GM23338 (cell line): ENCODE results near the gene SHANK1. TPM values are rescaled to one million over a fixed set of nuclear protein-coding genes. Genes with fewer than 3 reads are reported as not detected.

Experiments used
- ATAC-seq: fragments of 200-7000 bp; cut with Tn5 transposase; 3 replicates; pipeline ENCODE4 v1.9.1; 2020
- DNase-seq: peaks from one replicate; pipeline ENCODE4 v3.0.0-alpha.2; 2015; ENCODE audit warnings: low spot score
- H2AFZ ChIP-seq: fragments of 200-600 bp; sonication (generic); 2 replicates; pipeline ENCODE4 v1.8.0; 2016; ENCODE audit warnings: antibody characterized with exemption, mild to moderate bottlenecking, moderate library complexity
- H3F3A ChIP-seq: fragments of 200-600 bp; sonication (generic); replicated peaks from 2 replicates; pipeline ENCODE4 v1.8.0; 2017; ENCODE audit warnings: antibody characterized with exemption, mixed run types, low read depth
- H3K27ac ChIP-seq: fragments of 200-600 bp; sonication (generic); 2 replicates; pipeline ENCODE4 v1.6.1; 2016; ENCODE audit warnings: low read depth
- H3K27me3 ChIP-seq: fragments of 200-600 bp; sonication (generic); 2 replicates; pipeline ENCODE4 v1.8.0; 2016; ENCODE audit warnings: mild to moderate bottlenecking, mixed run types, moderate library complexity; ENCODE audit not compliant: insufficient read depth
- H3K36me3 ChIP-seq: fragments of 200-600 bp; sonication (generic); 2 replicates; pipeline ENCODE4 v1.8.0; 2016; ENCODE audit warnings: mild to moderate bottlenecking; ENCODE audit not compliant: insufficient read depth
- H3K4me1 ChIP-seq: fragments of 200-600 bp; sonication (generic); 2 replicates; pipeline ENCODE4 v1.8.0; 2016; ENCODE audit warnings: mild to moderate bottlenecking, moderate library complexity; ENCODE audit not compliant: insufficient read depth
- H3K4me2 ChIP-seq: fragments of 200-600 bp; sonication (generic); 2 replicates; pipeline ENCODE4 v1.7.1; 2017; ENCODE audit warnings: mixed run types
- H3K4me3 ChIP-seq: fragments of 200-600 bp; sonication (generic); 2 replicates; pipeline ENCODE4 v1.6.1; 2016; ENCODE audit warnings: mixed run types
- H3K79me2 ChIP-seq: fragments of 200-600 bp; sonication (generic); replicated peaks from 2 replicates; pipeline ENCODE4 v1.8.0; 2017; ENCODE audit warnings: mild to moderate bottlenecking; ENCODE audit not compliant: insufficient read depth
- H3K9me2 ChIP-seq: fragments of 200-600 bp; sonication (generic); 2 replicates; pipeline ENCODE4 v1.8.0; 2017; ENCODE audit not compliant: insufficient read depth
- H4K20me1 ChIP-seq: fragments of 200-600 bp; sonication (generic); replicated peaks from 2 replicates; pipeline ENCODE4 v1.8.0; 2017; ENCODE audit warnings: mild to moderate bottlenecking; ENCODE audit not compliant: insufficient read depth
- H3K27ac Mint-ChIP-seq: 2 replicates; pipeline ENCODE4 v1.8.0; 2020; ENCODE audit warnings: inconsistent platforms, mild to moderate bottlenecking, moderate library complexity, mixed read lengths
- H3K27me3 Mint-ChIP-seq: 3 replicates; pipeline ENCODE4 v1.8.0; 2022; ENCODE audit warnings: low read depth, mild to moderate bottlenecking, moderate library complexity, mixed read lengths, inconsistent platforms; ENCODE audit not compliant: insufficient read depth, poor library complexity
- H3K36me3 Mint-ChIP-seq: 3 replicates; pipeline ENCODE4 v1.8.0; 2021; ENCODE audit warnings: low read depth, mild to moderate bottlenecking, inconsistent platforms, moderate library complexity, mixed read lengths
- H3K4me1 Mint-ChIP-seq: 3 replicates; pipeline ENCODE4 v1.8.0; 2020; ENCODE audit warnings: mild to moderate bottlenecking, inconsistent platforms, mixed read lengths
- H3K4me3 Mint-ChIP-seq: 3 replicates; pipeline ENCODE4 v1.8.0; 2021; ENCODE audit warnings: moderate library complexity, mild to moderate bottlenecking, inconsistent platforms, mixed read lengths
- H3K9me3 Mint-ChIP-seq: 3 replicates; pipeline ENCODE4 v1.8.0; 2020; ENCODE audit warnings: moderate library complexity, mild to moderate bottlenecking, inconsistent platforms, mixed read lengths
- EZH2 ChIP-seq: fragments of 200-600 bp; sonication (generic); IDR thresholded peaks from one replicate; pipeline ENCODE4 v1.8.0; 2017; ENCODE audit warnings: antibody characterized with exemption, mild to moderate bottlenecking, low read depth; ENCODE audit not compliant: unreplicated experiment
- EZH2phosphoT487 ChIP-seq: fragments of 200-600 bp; sonication (generic); IDR thresholded peaks from one replicate; pipeline ENCODE4 v1.8.1; 2018; ENCODE audit warnings: antibody characterized with exemption; ENCODE audit not compliant: unreplicated experiment
- JUNB ChIP-seq: IDR thresholded peaks from one replicate; pipeline ENCODE4 v1.6.1; 2016; ENCODE audit warnings: antibody characterized with exemption; ENCODE audit not compliant: unreplicated experiment
- NANOG ChIP-seq: IDR thresholded peaks from 2 replicates; pipeline ENCODE4 v1.6.1; 2016; ENCODE audit warnings: antibody characterized with exemption, borderline replicate concordance
- POLR2AphosphoS5 ChIP-seq: IDR thresholded peaks from 2 replicates; pipeline ENCODE4 v1.6.1; 2016; ENCODE audit warnings: antibody characterized with exemption, low read depth
- STAT1 ChIP-seq: IDR thresholded peaks from one replicate; pipeline ENCODE4 v1.6.1; 2016; ENCODE audit warnings: antibody characterized with exemption; ENCODE audit not compliant: unreplicated experiment
- ZNF114 ChIP-seq: fragments of 250-450 bp; sonication (Bioruptor Pico); IDR thresholded peaks from 2 replicates; pipeline ENCODE4 v1.5.0; 2020; ENCODE audit warnings: mild to moderate bottlenecking, moderate library complexity
- polyA plus RNA-seq: library from polyadenylated mRNA; unstranded; fragments of >200 nt; fragmentation: Nextera tagmentation; extraction: Ambion mirVana; gene quantifications from 2 replicates; pipeline ENCODE4 v1.2.1, GENCODE V29; 2016
- total RNA-seq: library from RNA; depleted of rRNA; stranded (reverse); fragments of >200 nt; shearing (Covaris generic); gene quantifications from 2 replicates; pipeline ENCODE4 v1.2.3, GENCODE V29; 2014
- TF ChIP-seq, protein P1 (sequence below), 2 experiments: fragments of 200-600 bp in 1 of 2; sonication (generic) in 1 of 2; conservative IDR thresholded peaks; 2 replicates each; pipeline versions ENCODE4 v1.5.1 to v1.6.1; 2016 to 2017; ENCODE audit warnings: antibody characterized with exemption in 2 of 2, low read depth in 2 of 2, mild to moderate bottlenecking in 2 of 2, moderate library complexity in 1 of 2
- TF ChIP-seq, protein P2 (sequence below): fragments of 250-450 bp; sonication (Bioruptor Pico); IDR thresholded peaks from 2 replicates; pipeline ENCODE4 v1.5.0; 2020; ENCODE audit warnings: mild to moderate bottlenecking, moderate library complexity

Gene SHANK1
- total and polyA plus RNA-seq, 2 experiments from 2014 or later: 0.23 to 4.1 TPM

DNA sequence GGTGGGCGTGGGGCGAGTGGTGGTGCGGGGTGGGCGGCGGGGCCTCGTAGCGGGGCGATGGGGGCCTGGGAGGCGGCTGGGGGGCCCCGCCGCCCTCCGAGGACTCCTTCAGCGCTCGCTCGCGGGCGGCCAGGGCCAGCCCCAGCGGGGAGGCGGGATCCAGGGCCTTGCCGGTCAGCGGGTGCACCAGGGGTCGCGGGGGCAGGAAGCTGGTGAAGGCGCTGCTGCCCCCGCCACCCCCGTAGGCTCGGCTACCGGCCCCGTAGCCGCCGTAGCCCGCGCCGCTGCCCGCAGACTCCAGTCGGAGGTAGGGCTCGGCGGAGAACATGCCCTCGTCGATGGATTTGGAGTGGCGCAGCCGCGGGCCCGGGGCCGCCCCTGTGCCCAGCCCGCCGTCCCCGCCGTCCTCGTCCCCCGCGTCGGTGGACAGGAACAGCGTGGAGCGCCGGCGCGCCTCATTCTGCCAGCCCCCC lies 51.8 kb downstream of the SHANK1 start:
- peak overlapping the region; percentile 72 for H3K4me2 ChIP-seq
- H4K20me1 ChIP-seq: peaks cover 3% of the 10 kb centered on the region; the same call in 1 of the 2 replicates
- H3K9me2 ChIP-seq: no peaks in the 10 kb centered on the region
- peak overlapping the region; percentile 47; the same call in 1 of the 2 replicates for H3K4me3 ChIP-seq
- ATAC-seq (no peak), DNase-seq (peak; percentile 39)
- H3F3A ChIP-seq: peaks cover 3% of the 10 kb centered on the region; the same call in 1 of the 2 replicates
- no peak overlapping the region for H3K27ac ChIP-seq
- no peak overlapping the region for H2AFZ ChIP-seq
- peaks cover 89% of the 10 kb centered on the region for H3K27me3 ChIP-seq
- no peak overlapping the region for H3K4me3 Mint-ChIP-seq
- no peak for TF ChIP-seq STAT1
- no peak for TF ChIP-seq EZH2phosphoT487
- peak; percentile 60 for TF ChIP-seq EZH2
- TF ChIP-seq NANOG: no peak
- no peak for TF ChIP-seq ZNF114 (CRISPR knock-in tag)
- TF ChIP-seq, protein P1, sequence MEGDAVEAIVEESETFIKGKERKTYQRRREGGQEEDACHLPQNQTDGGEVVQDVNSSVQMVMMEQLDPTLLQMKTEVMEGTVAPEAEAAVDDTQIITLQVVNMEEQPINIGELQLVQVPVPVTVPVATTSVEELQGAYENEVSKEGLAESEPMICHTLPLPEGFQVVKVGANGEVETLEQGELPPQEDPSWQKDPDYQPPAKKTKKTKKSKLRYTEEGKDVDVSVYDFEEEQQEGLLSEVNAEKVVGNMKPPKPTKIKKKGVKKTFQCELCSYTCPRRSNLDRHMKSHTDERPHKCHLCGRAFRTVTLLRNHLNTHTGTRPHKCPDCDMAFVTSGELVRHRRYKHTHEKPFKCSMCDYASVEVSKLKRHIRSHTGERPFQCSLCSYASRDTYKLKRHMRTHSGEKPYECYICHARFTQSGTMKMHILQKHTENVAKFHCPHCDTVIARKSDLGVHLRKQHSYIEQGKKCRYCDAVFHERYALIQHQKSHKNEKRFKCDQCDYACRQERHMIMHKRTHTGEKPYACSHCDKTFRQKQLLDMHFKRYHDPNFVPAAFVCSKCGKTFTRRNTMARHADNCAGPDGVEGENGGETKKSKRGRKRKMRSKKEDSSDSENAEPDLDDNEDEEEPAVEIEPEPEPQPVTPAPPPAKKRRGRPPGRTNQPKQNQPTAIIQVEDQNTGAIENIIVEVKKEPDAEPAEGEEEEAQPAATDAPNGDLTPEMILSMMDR (conservative IDR thresholded peaks at IDR 0.05; ENCODE audit: low read depth in 2 of 2): no peak
- no peak for TF ChIP-seq JUNB
- H3K4me1 Mint-ChIP-seq: no peaks in the 10 kb centered on the region
- peaks cover 72% of the 10 kb centered on the region for H3K9me3 Mint-ChIP-seq
- peaks cover 16% of the 10 kb centered on the region for H3K27me3 Mint-ChIP-seq
- H3K79me2 ChIP-seq: no peaks in the 10 kb centered on the region
- H3K36me3 Mint-ChIP-seq: peaks cover 37% of the 10 kb centered on the region
- H3K36me3 ChIP-seq: no peaks in the 10 kb centered on the region
- H3K27ac Mint-ChIP-seq: no peak overlapping the region
- H3K4me1 ChIP-seq: no peaks in the 10 kb centered on the region; the same call in 1 of the 2 replicates

DNA sequence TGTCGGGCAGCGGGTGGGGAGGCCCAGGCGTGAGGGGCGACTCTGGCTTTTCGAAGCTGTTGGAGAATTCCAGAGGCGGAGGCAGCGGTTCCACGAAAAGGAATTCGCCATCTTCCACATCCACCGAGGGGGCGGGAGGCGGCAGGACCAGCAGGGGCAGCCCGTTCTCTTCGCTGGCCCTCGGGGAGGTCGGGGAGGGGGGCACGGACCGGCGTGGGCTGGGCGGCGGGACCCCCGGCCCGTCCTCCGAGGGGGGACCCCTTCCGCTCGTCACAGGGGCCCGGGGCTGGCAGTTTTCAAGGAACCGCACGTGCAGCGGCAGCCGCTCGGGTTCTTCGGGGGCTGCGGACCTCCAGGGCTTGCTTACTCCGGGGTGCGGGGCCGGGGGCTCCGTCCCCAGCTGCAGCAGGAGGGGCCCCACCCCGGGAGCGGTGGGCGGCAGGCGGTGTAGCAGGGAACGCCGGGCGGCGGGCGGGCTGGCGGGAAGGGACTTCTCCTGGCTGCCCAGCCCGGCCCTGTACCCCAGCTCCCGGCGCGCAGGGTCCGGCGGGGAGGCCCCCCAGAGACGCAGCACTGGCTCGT lies 52.3 kb downstream of the SHANK1 start:
- ATAC-seq (no peak), DNase-seq (peak; percentile 43)
- H3K36me3 ChIP-seq: no peaks in the 10 kb centered on the region
- H3K27me3 Mint-ChIP-seq: peaks cover 16% of the 10 kb centered on the region
- H3K4me1 ChIP-seq: no peaks in the 10 kb centered on the region; the same call in 1 of the 2 replicates
- no peak overlapping the region for H3K27ac ChIP-seq
- H3K9me2 ChIP-seq: no peaks in the 10 kb centered on the region
- peak overlapping the region; percentile 47; the same call in 1 of the 2 replicates for H3K4me3 ChIP-seq
- H2AFZ ChIP-seq: no peak overlapping the region
- H3K4me2 ChIP-seq: peak overlapping the region; percentile 72
- peaks cover 3% of the 10 kb centered on the region; the same call in 1 of the 2 replicates for H4K20me1 ChIP-seq
- H3K36me3 Mint-ChIP-seq: peaks cover 39% of the 10 kb centered on the region
- no peaks in the 10 kb centered on the region for H3K79me2 ChIP-seq
- TF ChIP-seq NANOG (no peak), POLR2AphosphoS5 (no peak), ZNF114 (CRISPR knock-in tag) (no peak), EZH2phosphoT487 (peak; percentile 56), EZH2 (peak; percentile 93)
- TF ChIP-seq, protein P2, sequence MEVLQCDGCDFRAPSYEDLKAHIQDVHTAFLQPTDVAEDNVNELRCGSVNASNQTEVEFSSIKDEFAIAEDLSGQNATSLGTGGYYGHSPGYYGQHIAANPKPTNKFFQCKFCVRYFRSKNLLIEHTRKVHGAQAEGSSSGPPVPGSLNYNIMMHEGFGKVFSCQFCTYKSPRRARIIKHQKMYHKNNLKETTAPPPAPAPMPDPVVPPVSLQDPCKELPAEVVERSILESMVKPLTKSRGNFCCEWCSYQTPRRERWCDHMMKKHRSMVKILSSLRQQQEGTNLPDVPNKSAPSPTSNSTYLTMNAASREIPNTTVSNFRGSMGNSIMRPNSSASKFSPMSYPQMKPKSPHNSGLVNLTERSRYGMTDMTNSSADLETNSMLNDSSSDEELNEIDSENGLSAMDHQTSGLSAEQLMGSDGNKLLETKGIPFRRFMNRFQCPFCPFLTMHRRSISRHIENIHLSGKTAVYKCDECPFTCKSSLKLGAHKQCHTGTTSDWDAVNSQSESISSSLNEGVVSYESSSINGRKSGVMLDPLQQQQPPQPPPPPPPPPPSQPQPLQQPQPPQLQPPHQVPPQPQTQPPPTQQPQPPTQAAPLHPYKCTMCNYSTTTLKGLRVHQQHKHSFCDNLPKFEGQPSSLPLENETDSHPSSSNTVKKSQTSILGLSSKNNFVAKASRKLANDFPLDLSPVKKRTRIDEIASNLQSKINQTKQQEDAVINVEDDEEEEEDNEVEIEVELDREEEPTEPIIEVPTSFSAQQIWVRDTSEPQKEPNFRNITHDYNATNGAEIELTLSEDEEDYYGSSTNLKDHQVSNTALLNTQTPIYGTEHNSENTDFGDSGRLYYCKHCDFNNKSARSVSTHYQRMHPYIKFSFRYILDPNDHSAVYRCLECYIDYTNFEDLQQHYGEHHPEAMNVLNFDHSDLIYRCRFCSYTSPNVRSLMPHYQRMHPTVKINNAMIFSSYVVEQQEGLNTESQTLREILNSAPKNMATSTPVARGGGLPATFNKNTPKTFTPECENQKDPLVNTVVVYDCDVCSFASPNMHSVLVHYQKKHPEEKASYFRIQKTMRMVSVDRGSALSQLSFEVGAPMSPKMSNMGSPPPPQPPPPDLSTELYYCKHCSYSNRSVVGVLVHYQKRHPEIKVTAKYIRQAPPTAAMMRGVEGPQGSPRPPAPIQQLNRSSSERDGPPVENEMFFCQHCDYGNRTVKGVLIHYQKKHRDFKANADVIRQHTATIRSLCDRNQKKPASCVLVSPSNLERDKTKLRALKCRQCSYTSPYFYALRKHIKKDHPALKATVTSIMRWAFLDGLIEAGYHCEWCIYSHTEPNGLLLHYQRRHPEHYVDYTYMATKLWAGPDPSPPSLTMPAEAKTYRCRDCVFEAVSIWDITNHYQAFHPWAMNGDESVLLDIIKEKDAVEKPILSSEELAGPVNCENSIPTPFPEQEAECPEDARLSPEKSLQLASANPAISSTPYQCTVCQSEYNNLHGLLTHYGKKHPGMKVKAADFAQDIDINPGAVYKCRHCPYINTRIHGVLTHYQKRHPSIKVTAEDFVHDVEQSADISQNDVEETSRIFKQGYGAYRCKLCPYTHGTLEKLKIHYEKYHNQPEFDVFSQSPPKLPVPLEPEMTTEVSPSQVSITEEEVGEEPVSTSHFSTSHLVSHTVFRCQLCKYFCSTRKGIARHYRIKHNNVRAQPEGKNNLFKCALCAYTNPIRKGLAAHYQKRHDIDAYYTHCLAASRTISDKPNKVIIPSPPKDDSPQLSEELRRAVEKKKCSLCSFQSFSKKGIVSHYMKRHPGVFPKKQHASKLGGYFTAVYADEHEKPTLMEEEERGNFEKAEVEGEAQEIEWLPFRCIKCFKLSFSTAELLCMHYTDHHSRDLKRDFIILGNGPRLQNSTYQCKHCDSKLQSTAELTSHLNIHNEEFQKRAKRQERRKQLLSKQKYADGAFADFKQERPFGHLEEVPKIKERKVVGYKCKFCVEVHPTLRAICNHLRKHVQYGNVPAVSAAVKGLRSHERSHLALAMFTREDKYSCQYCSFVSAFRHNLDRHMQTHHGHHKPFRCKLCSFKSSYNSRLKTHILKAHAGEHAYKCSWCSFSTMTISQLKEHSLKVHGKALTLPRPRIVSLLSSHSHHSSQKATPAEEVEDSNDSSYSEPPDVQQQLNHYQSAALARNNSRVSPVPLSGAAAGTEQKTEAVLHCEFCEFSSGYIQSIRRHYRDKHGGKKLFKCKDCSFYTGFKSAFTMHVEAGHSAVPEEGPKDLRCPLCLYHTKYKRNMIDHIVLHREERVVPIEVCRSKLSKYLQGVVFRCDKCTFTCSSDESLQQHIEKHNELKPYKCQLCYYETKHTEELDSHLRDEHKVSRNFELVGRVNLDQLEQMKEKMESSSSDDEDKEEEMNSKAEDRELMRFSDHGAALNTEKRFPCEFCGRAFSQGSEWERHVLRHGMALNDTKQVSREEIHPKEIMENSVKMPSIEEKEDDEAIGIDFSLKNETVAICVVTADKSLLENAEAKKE (CRISPR knock-in tag): no peak
- no peaks in the 10 kb centered on the region for H3K4me1 Mint-ChIP-seq
- H3K9me3 Mint-ChIP-seq: peaks cover 72% of the 10 kb centered on the region
- no peak overlapping the region for H3K27ac Mint-ChIP-seq
- peaks cover 3% of the 10 kb centered on the region; the same call in 1 of the 2 replicates for H3F3A ChIP-seq
- H3K27me3 ChIP-seq: peaks cover 83% of the 10 kb centered on the region
- H3K4me3 Mint-ChIP-seq: no peak overlapping the region
